ENCODE data around the gene PRKCQ.

Gene PRKCQ

GRCh38 chr10:6536102-6536501 is 44.0 kb downstream of the PRKCQ start:
- TF ChIP-seq SPI1 (IDR thresholded peaks at IDR 0.05; ENCODE audit: low read depth, low read length) = no peak
- TF ChIP-seq POU2F2 (IDR thresholded peaks at IDR 0.05; ENCODE audit: low read depth, low read length) = no peak
- TF ChIP-seq TAF1 (IDR thresholded peaks at IDR 0.05; ENCODE audit: low read depth, low read length) = no peak
- TF ChIP-seq PAX5 (IDR thresholded peaks at IDR 0.05; ENCODE audit: insufficient read depth, low read length, severe bottlenecking) = no peak
- TF ChIP-seq POLR2AphosphoS5 (IDR thresholded peaks at IDR 0.05; ENCODE audit: low read depth, low read length) = no peak
- no peak for TF ChIP-seq POLR2A (IDR thresholded peaks at IDR 0.05; ENCODE audit: low read depth, low read length)
- FAIRE-seq = no peak
- DNase-seq (ENCODE audit: insufficient read length, low spot score) = no peak

- FAIRE-seq (no peak), DNase-seq (ENCODE audit: insufficient read length, low spot score) (no peak)
- TF ChIP-seq TAF1 (IDR thresholded peaks at IDR 0.05; ENCODE audit: low read depth, low read length) = no peak
- no peak for TF ChIP-seq SPI1 (IDR thresholded peaks at IDR 0.05; ENCODE audit: low read depth, low read length)
- no peak for TF ChIP-seq POLR2A (IDR thresholded peaks at IDR 0.05; ENCODE audit: low read depth, low read length)
- no peak for TF ChIP-seq PAX5 (IDR thresholded peaks at IDR 0.05; ENCODE audit: insufficient read depth, low read length, severe bottlenecking)
- no peak for TF ChIP-seq POU2F2 (IDR thresholded peaks at IDR 0.05; ENCODE audit: low read depth, low read length)
- no peak for TF ChIP-seq POLR2AphosphoS5 (IDR thresholded peaks at IDR 0.05; ENCODE audit: low read depth, low read length)
Observed at GRCh38 chr10:6535156-6535764, 44.8 kb downstream of the PRKCQ start.

- TF ChIP-seq POU2F2 (IDR thresholded peaks at IDR 0.05; ENCODE audit: low read depth, low read length) (no peak), TAF1 (IDR thresholded peaks at IDR 0.05; ENCODE audit: low read depth, low read length) (no peak), SPI1 (IDR thresholded peaks at IDR 0.05; ENCODE audit: low read depth, low read length) (no peak), POLR2AphosphoS5 (IDR thresholded peaks at IDR 0.05; ENCODE audit: low read depth, low read length) (no peak), POLR2A (IDR thresholded peaks at IDR 0.05; ENCODE audit: low read depth, low read length) (no peak), PAX5 (IDR thresholded peaks at IDR 0.05; ENCODE audit: insufficient read depth, low read length, severe bottlenecking) (no peak)
- FAIRE-seq (no peak), DNase-seq (ENCODE audit: insufficient read length, low spot score) (no peak)
Observed at GRCh38 chr10:6532321-6532720, 47.8 kb downstream of the PRKCQ start.

- DNase-seq (ENCODE audit: insufficient read length, low spot score) = no peak
Observed at GRCh38 chr10:6530966-6531365, 49.1 kb downstream of the PRKCQ start.

GRCh38 chr10:6530211-6530840 is 49.8 kb downstream of the PRKCQ start:
- FAIRE-seq (no peak), DNase-seq (ENCODE audit: insufficient read length, low spot score) (no peak)
- TF ChIP-seq POLR2AphosphoS5 (IDR thresholded peaks at IDR 0.05; ENCODE audit: low read depth, low read length) (no peak), PAX5 (IDR thresholded peaks at IDR 0.05; ENCODE audit: insufficient read depth, low read length, severe bottlenecking) (no peak), POU2F2 (IDR thresholded peaks at IDR 0.05; ENCODE audit: low read depth, low read length) (no peak), SPI1 (IDR thresholded peaks at IDR 0.05; ENCODE audit: low read depth, low read length) (no peak), POLR2A (IDR thresholded peaks at IDR 0.05; ENCODE audit: low read depth, low read length) (no peak), TAF1 (IDR thresholded peaks at IDR 0.05; ENCODE audit: low read depth, low read length) (no peak)

More at GRCh38 chr10:6530966-6531365, 49.1 kb downstream of the PRKCQ start:
- FAIRE-seq = no peak
- no peak for TF ChIP-seq POLR2A (IDR thresholded peaks at IDR 0.05; ENCODE audit: low read depth, low read length)
- TF ChIP-seq SPI1 (IDR thresholded peaks at IDR 0.05; ENCODE audit: low read depth, low read length) = no peak
- no peak for TF ChIP-seq POLR2AphosphoS5 (IDR thresholded peaks at IDR 0.05; ENCODE audit: low read depth, low read length)
- TF ChIP-seq TAF1 (IDR thresholded peaks at IDR 0.05; ENCODE audit: low read depth, low read length) = no peak
- no peak for TF ChIP-seq POU2F2 (IDR thresholded peaks at IDR 0.05; ENCODE audit: low read depth, low read length)
- TF ChIP-seq PAX5 (IDR thresholded peaks at IDR 0.05; ENCODE audit: insufficient read depth, low read length, severe bottlenecking) = no peak

- DNase-seq (ENCODE audit: insufficient read length, low spot score) (no peak), FAIRE-seq (no peak)
- TF ChIP-seq POU2F2 (IDR thresholded peaks at IDR 0.05; ENCODE audit: low read depth, low read length) = no peak
- TF ChIP-seq SPI1 (IDR thresholded peaks at IDR 0.05; ENCODE audit: low read depth, low read length) = no peak
- TF ChIP-seq POLR2A (IDR thresholded peaks at IDR 0.05; ENCODE audit: low read depth, low read length) = no peak
- TF ChIP-seq TAF1 (IDR thresholded peaks at IDR 0.05; ENCODE audit: low read depth, low read length) = no peak
Observed at GRCh38 chr10:6528198-6528950, 51.7 kb downstream of the PRKCQ start.

- TF ChIP-seq TAF1 (IDR thresholded peaks at IDR 0.05; ENCODE audit: low read depth, low read length) (no peak), POLR2A (IDR thresholded peaks at IDR 0.05; ENCODE audit: low read depth, low read length) (no peak), POU2F2 (IDR thresholded peaks at IDR 0.05; ENCODE audit: low read depth, low read length) (no peak), POLR2AphosphoS5 (IDR thresholded peaks at IDR 0.05; ENCODE audit: low read depth, low read length) (no peak), SPI1 (IDR thresholded peaks at IDR 0.05; ENCODE audit: low read depth, low read length) (no peak), PAX5 (IDR thresholded peaks at IDR 0.05; ENCODE audit: insufficient read depth, low read length, severe bottlenecking) (no peak)
- FAIRE-seq = no peak
- no peak for DNase-seq (ENCODE audit: insufficient read length, low spot score)
Observed at GRCh38 chr10:6525599-6526165, 54.4 kb downstream of the PRKCQ start.

- FAIRE-seq (no peak), DNase-seq (ENCODE audit: insufficient read length, low spot score) (no peak)
- TF ChIP-seq POLR2A (IDR thresholded peaks at IDR 0.05; ENCODE audit: low read depth, low read length) = no peak
- no peak for TF ChIP-seq TAF1 (IDR thresholded peaks at IDR 0.05; ENCODE audit: low read depth, low read length)
- TF ChIP-seq PAX5 (IDR thresholded peaks at IDR 0.05; ENCODE audit: insufficient read depth, low read length, severe bottlenecking) = no peak
- no peak for TF ChIP-seq POU2F2 (IDR thresholded peaks at IDR 0.05; ENCODE audit: low read depth, low read length)
- TF ChIP-seq POLR2AphosphoS5 (IDR thresholded peaks at IDR 0.05; ENCODE audit: low read depth, low read length) = no peak
- TF ChIP-seq SPI1 (IDR thresholded peaks at IDR 0.05; ENCODE audit: low read depth, low read length) = no peak
Observed at GRCh38 chr10:6522230-6522629, 57.8 kb downstream of the PRKCQ start.

- FAIRE-seq = no peak
- no peak for TF ChIP-seq POLR2AphosphoS5 (IDR thresholded peaks at IDR 0.05; ENCODE audit: low read depth, low read length)
- no peak for TF ChIP-seq PAX5 (IDR thresholded peaks at IDR 0.05; ENCODE audit: insufficient read depth, low read length, severe bottlenecking)
- TF ChIP-seq POLR2A (IDR thresholded peaks at IDR 0.05; ENCODE audit: low read depth, low read length) = no peak
- TF ChIP-seq TAF1 (IDR thresholded peaks at IDR 0.05; ENCODE audit: low read depth, low read length) = no peak
- no peak for TF ChIP-seq POU2F2 (IDR thresholded peaks at IDR 0.05; ENCODE audit: low read depth, low read length)
- TF ChIP-seq SPI1 (IDR thresholded peaks at IDR 0.05; ENCODE audit: low read depth, low read length) = no peak
- DNase-seq (ENCODE audit: insufficient read length, low spot score) = no peak
Observed at GRCh38 chr10:6520138-6520537, 59.9 kb downstream of the PRKCQ start.
